ENCODE results near the gene PSMD8.

- TF ChIP-seq CTCF (IDR thresholded peaks at IDR 0.05), result peak; percentile 60
- TF ChIP-seq ZFX (IDR thresholded peaks at IDR 0.05; ENCODE audit: borderline replicate concordance), result no peak
Observed at GRCh38 chr19:38384209-38385027, 10.0 kb downstream of the PSMD8 start.

Measured in 22Rv1 (cell line).